Dendritic cell treated with granulocyte-macrophage colony-stimulating factor and Interleukin-4, amounts not matched to agents 40 ng/mL and 50 ng/mL, for 4 days (primary cell): Measurements from ENCODE around the gene NELFA.

Experiments used
- H3K27ac Mint-ChIP-seq: one replicate; pipeline ENCODE4 v1.8.0; 2022; ENCODE audit warnings: mild to moderate bottlenecking, mixed read lengths
- H3K27me3 Mint-ChIP-seq: one replicate; pipeline ENCODE4 v1.8.0; 2022; ENCODE audit warnings: mild to moderate bottlenecking, mixed read lengths
- H3K36me3 Mint-ChIP-seq: one replicate; pipeline ENCODE4 v1.8.0; 2022; ENCODE audit warnings: low read depth, mixed read lengths
- H3K4me1 Mint-ChIP-seq: one replicate; pipeline ENCODE4 v1.8.0; 2022; ENCODE audit warnings: low read depth, mixed read lengths
- H3K4me3 Mint-ChIP-seq: one replicate; pipeline ENCODE4 v1.8.0; 2022; ENCODE audit warnings: mild to moderate bottlenecking, moderate library complexity, mixed read lengths
- H3K9me3 Mint-ChIP-seq: one replicate; pipeline ENCODE4 v1.8.0; 2022; ENCODE audit warnings: mixed read lengths
- intact Hi-C: fragments of 100-400 bp; cut with micrococcal nuclease; formaldehyde crosslinking; loops from one replicate; pipeline ENCODE4 v1.15.0; 2022

NELFA gene

GRCh38 chr4:1985780-1986577 lies 22.8 kb downstream of the NELFA start:
- intact Hi-C loops: no loop called here
- H3K4me3 Mint-ChIP-seq: no peak overlapping the region
- H3K9me3 Mint-ChIP-seq: no peaks in the 10 kb centered on the region
- no peaks in the 10 kb centered on the region for H3K27me3 Mint-ChIP-seq
- no peaks in the 10 kb centered on the region for H3K4me1 Mint-ChIP-seq
- peaks cover 100% of the 10 kb centered on the region for H3K36me3 Mint-ChIP-seq
- H3K27ac Mint-ChIP-seq: no peak overlapping the region

DNA sequence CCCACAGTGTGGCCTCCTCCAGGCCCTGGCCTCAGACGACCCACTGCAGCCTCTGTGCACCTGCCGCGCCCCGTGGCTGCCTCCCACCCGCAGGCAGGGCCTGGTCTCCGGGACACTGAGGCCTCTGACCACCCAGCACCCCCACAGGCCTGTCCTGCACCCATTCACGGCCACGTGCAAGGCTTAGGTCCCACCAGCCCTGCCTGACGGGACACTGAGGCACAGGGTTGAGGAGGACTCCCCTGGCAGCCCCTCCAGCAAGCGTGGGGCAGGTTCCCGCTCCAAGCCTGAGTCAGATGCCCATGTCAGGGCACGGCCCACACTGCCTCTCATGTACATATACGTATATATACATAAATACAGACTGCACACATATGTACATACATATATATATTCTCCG lies 23.5 kb downstream of the NELFA start:
- no peaks in the 10 kb centered on the region for H3K9me3 Mint-ChIP-seq
- no peaks in the 10 kb centered on the region for H3K27me3 Mint-ChIP-seq
- no peak overlapping the region for H3K27ac Mint-ChIP-seq
- H3K36me3 Mint-ChIP-seq: peaks cover 100% of the 10 kb centered on the region
- H3K4me1 Mint-ChIP-seq: no peaks in the 10 kb centered on the region
- H3K4me3 Mint-ChIP-seq: no peak overlapping the region
- intact Hi-C loops: no loop called here

- no peak overlapping the region for H3K27ac Mint-ChIP-seq
- peaks cover 100% of the 10 kb centered on the region for H3K36me3 Mint-ChIP-seq
- no peak overlapping the region for H3K4me3 Mint-ChIP-seq
- no peaks in the 10 kb centered on the region for H3K9me3 Mint-ChIP-seq
- no peaks in the 10 kb centered on the region for H3K4me1 Mint-ChIP-seq
- no peaks in the 10 kb centered on the region for H3K27me3 Mint-ChIP-seq
- intact Hi-C loops: no loop called here
Measured at GRCh38 chr4:1984406-1985191, 24.2 kb downstream of the NELFA start.

DNA sequence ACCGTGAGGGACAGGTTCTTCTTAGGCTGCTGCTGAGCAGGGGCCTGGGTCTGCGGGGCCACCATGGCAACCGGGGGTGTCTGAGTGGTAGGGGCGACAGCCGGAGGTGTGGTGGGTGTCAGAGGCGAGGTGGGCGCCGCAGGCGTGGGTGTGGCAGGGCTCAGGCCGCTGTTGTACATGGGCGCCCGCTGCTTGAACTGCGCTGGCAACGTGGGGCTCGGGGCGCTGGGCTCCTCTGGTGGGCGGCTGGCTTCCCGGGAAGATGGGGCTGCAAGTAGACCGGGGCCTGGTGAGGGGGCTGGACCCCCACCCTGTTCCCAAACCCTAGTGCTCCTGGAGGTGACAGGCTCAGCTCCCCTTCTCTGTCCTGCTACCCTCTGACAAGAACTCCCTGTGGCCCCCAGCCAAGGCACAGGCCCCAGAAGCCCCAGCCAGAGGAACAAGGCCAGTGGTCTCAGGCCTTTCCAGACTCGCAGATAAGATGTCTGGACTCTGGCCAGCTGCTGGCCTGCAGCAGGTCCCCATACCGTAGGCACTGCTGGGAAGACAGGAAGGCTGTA lies 24.8 kb downstream of the NELFA start:
- H3K4me3 Mint-ChIP-seq: no peak overlapping the region
- H3K27ac Mint-ChIP-seq: no peak overlapping the region
- peaks cover 100% of the 10 kb centered on the region for H3K36me3 Mint-ChIP-seq
- intact Hi-C loops: no loop called here
- H3K4me1 Mint-ChIP-seq: no peaks in the 10 kb centered on the region
- H3K27me3 Mint-ChIP-seq: no peaks in the 10 kb centered on the region
- no peaks in the 10 kb centered on the region for H3K9me3 Mint-ChIP-seq

DNA sequence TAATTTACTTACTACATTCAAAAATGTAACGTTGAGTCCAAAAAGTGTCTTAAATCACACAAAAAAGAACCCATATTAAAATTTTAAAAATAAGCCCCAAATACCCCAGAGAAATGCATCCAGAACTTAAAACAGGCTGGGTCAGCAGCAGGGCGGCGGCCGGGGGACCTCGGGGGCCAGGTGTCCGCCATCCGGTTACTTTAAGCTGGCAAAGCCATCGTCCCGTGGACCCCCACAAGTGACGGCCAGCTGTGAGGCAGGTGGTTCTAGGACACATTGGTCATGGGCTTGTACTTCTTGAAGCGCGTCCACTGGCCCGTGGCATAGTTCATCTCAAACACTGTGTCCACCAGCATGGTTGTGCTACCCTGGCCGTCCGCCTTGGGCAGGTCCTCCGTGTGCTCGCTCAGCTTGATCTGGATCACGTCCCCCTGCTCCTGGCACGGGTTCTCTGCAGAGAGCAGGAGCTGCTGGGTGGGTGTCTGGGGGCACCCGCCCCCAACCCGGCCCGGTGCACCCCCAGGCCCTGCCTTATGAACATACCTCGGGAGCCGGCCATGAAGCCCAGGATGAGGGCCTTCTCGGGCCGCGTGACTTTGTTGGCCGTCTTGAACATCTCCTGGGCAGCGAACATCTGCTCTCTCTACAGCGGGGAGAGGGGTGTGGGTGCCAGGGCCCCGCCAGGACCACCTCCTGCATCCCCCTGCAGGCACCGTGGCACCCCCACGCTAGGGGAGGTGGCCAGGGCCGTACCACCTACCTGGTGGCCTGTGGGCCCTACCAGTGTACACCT lies 25.5 kb downstream of the NELFA start:
- Mint-ChIP-seq H3K27ac (no peak overlapping the region), H3K9me3 (no peaks in the 10 kb centered on the region), H3K36me3 (peaks cover 100% of the 10 kb centered on the region), H3K27me3 (no peaks in the 10 kb centered on the region), H3K4me1 (no peaks in the 10 kb centered on the region), H3K4me3 (no peak overlapping the region)
- intact Hi-C loops: no loop called here

DNA sequence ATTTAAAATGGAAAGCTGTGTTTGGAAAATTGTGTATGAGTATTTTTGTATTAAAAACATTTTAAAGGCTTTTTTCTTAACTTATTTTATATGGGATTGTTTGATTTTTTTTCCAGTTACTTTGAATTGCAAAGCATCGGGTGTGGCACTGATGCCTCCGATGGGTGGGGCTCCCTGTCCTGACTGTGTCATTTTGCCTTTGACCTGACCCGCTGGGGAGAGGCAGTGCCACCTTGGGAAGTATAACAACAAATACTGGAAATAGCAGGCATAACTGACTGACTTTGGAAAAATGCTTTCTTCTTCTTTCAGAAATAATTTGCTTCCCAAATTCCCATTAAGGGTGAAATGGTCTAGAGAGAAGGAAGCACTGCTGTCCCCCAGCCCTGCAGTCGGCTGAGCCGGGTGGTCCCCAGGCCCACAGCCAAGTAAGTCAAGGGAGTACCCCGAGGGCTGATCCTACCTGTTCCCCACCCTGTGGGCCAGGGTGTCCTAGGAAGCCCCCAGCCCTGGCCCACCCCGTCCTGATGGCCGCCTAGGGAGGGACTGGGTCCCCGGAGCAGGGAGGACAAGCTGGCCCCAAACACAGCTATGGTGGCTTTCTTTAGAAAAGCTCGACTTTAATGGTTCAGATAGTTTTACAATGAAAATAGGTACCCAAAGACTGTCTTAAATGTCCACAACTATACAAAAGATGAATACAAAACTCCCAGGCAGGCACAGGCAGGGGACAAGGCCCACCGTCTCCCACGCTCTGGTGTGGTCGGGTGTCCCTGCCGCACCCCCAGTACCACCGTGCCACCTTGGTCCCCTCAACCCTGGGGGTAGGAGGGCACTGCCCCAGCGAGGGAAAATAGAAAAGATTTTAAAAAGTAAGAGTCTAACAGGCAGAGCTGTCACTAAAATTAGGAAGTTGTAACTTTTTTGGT lies 26.4 kb downstream of the NELFA start:
- H3K9me3 Mint-ChIP-seq: no peaks in the 10 kb centered on the region
- H3K27ac Mint-ChIP-seq: no peak overlapping the region
- no peak overlapping the region for H3K4me3 Mint-ChIP-seq
- H3K4me1 Mint-ChIP-seq: no peaks in the 10 kb centered on the region
- H3K36me3 Mint-ChIP-seq: peaks cover 100% of the 10 kb centered on the region
- no peaks in the 10 kb centered on the region for H3K27me3 Mint-ChIP-seq
- intact Hi-C loops: no loop called here

DNA sequence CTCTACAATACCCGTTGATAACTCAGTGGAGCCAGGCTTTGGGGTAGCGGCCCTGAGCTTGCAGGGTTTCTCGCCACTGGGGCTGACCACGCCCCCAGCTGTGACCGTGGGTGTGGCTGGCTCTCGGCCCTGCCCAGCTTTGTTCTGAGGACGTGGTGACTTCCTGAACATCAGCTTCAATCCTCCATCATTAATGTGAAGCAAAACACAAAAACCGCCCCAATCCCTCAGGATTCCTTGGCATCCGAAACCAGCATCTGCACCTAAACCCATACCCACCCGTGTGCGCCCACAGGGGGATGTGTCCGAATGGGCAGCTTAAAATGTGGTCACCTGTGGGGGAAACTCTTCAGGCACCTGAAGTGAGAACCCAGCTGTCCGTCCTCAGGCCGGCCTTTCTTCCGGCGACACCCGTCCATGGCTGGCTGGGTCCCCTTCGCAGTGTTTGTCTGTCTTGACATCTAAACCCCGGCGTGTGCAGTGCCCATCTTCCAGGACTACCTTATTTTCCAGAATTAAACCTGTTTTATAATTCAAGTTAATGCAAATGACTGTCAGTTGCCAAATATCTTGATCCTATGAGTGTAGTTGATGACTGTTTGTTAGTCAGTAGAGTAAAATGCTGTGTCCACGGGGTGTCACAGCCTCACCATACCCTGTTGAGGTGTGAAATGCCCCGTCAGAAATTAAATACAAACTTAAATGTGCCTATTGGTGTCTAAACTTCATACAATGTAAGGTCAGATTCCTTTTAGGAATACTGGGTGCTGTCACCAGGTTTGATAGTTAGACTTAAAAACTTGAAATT lies 27.3 kb downstream of the NELFA start:
- Mint-ChIP-seq H3K4me1 (no peaks in the 10 kb centered on the region), H3K9me3 (no peaks in the 10 kb centered on the region), H3K36me3 (peaks cover 100% of the 10 kb centered on the region), H3K27me3 (no peaks in the 10 kb centered on the region), H3K4me3 (no peak overlapping the region), H3K27ac (no peak overlapping the region)
- intact Hi-C loops: no loop called here

DNA sequence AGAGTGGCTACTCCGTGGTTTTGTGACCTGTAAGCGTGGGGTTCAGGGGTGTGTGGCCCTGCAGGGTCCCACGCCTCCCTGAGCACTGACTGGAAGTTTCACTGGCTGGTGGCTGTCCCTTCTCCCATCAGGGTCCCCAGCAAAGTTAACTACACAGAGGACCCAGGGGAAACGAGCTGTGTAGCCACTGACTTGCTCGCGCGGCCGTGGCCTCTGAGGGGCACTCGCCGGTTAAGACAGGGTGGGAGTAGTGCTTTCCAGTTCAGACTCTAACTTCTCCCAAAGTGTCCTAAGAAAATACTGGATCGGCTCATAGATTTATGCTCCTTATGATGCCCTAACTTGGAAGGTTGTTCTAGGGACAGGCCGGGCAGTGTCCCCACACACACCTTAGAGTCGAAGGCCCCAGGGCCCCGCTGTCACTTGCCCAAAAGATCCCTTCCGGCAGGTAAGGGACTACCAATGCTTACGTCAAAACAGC lies 28.2 kb downstream of the NELFA start:
- Mint-ChIP-seq H3K9me3 (no peaks in the 10 kb centered on the region), H3K27ac (no peak overlapping the region), H3K27me3 (no peaks in the 10 kb centered on the region), H3K4me1 (no peaks in the 10 kb centered on the region), H3K4me3 (no peak overlapping the region), H3K36me3 (peaks cover 100% of the 10 kb centered on the region)
- intact Hi-C loops: no loop called here

DNA sequence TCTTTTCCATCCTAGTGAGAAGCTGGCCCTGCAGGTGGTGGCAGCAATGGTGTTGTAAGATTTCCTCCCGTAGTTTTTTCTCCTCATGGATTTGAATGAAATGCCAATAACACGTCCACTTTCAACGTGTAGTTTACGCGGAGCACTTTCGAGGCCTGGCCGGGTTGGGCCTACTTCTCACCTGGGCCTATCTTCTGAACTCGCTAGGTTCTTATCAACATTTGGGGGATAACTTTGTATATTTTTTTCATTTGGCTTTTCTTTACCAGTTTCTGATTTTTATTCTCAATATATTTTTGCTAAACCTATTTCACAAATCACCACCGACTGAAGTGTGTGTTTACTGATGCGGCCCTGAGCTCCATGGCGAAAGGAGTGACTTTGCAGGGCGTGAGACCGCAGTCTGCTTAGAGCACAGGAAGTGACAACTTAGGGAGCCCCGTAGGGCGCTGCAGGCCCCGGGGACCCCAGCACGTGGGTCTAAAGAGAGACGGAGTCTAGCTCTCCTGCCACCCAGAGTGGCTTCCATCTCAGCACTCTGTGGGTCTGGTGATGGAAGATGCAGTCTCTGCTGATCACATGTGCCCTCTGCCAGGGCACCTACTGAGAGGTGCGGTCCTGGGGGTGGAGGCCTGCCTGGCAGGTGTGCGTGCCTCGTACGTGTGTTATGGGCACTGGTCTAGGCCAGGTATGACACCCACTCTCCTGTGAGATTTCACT lies 29.1 kb downstream of the NELFA start:
- Mint-ChIP-seq H3K4me3 (no peak overlapping the region), H3K27ac (no peak overlapping the region), H3K9me3 (no peaks in the 10 kb centered on the region), H3K27me3 (no peaks in the 10 kb centered on the region), H3K36me3 (peaks cover 100% of the 10 kb centered on the region), H3K4me1 (no peaks in the 10 kb centered on the region)
- intact Hi-C loops: no loop called here

DNA sequence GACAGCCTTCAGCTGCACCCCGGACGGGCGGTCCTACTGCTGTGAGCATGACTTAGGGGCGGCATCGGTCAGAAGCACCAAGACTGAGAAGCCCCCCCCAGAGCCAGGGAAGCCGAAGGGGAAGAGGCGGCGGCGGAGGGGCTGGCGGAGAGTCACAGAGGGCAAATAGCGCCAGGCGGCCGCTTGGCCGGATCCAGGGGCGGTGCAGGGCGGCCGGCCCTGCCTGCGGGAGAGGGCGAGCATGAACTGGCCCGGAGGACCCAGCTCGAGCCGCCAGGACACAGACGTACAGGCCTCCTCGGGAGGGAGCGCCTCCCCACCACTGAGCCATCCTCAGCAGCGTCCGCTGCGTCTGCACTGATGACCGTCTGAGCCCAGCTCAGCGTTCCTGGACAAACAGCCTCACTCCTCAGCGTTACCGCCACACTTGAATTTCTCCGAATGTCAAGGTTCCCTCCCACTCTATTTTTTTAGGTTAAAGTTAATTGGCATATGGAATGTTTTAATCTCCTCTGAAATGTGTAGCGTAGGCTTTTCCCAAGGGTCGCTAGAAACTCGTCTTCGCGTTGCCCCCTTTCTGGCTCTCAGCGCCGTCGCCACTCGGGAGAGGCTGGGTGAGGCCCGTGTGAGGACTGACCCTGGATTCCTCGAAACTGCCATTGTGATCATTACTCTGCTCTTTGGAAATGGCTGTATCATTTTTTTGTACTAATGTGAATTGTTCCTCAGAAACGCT lies 29.9 kb downstream of the NELFA start:
- Mint-ChIP-seq H3K36me3 (peaks cover 100% of the 10 kb centered on the region), H3K4me3 (no peak overlapping the region)

GRCh38 chr4:1978226-1978625 lies 30.5 kb downstream of the NELFA start:
- intact Hi-C loops: no loop called here
- H3K4me3 Mint-ChIP-seq: no peak overlapping the region
- H3K27ac Mint-ChIP-seq: no peak overlapping the region
- no peaks in the 10 kb centered on the region for H3K27me3 Mint-ChIP-seq
- H3K9me3 Mint-ChIP-seq: no peaks in the 10 kb centered on the region
- peaks cover 100% of the 10 kb centered on the region for H3K36me3 Mint-ChIP-seq
- H3K4me1 Mint-ChIP-seq: no peaks in the 10 kb centered on the region

More for the DNA sequence above, 29.9 kb downstream of the NELFA start:
- no peak overlapping the region for H3K27ac Mint-ChIP-seq
- no peaks in the 10 kb centered on the region for H3K4me1 Mint-ChIP-seq
- H3K9me3 Mint-ChIP-seq: no peaks in the 10 kb centered on the region
- H3K27me3 Mint-ChIP-seq: no peaks in the 10 kb centered on the region
- intact Hi-C loops: no loop called here
